H9 (cell line): ENCODE results near the gene PRTFDC1. TPM values are rescaled to one million over a fixed set of nuclear protein-coding genes. Genes with fewer than 3 reads are reported as not detected.

Source experiments
- DNase-seq: peaks from one replicate; pipeline ENCODE4 v3.0.0-alpha.2; 2017
- H2AFZ ChIP-seq: one replicate; pipeline ENCODE4 v1.6.1; 2013; ENCODE audit warnings: mild to moderate bottlenecking, low read length, control low read depth, moderate library complexity
- H2AK5ac ChIP-seq: 2 replicates; pipeline ENCODE4 v1.6.1; 2013; ENCODE audit warnings: low read length, control low read depth, mixed read lengths; ENCODE audit not compliant: insufficient read length
- H2BK120ac ChIP-seq: one replicate; pipeline ENCODE4 v1.6.1; 2013; ENCODE audit warnings: low read depth, mild to moderate bottlenecking, low read length, control low read depth, inconsistent platforms; ENCODE audit not compliant: poor library complexity, severe bottlenecking
- H2BK12ac ChIP-seq: 2 replicates; pipeline ENCODE4 v1.6.1; 2013; ENCODE audit warnings: low read length, control low read depth, mixed read lengths, low read depth; ENCODE audit not compliant: insufficient read length
- H2BK15ac ChIP-seq: 2 replicates; pipeline ENCODE4 v1.6.1; 2013; ENCODE audit warnings: low read depth, low read length, control low read depth
- H2BK20ac ChIP-seq: one replicate; pipeline ENCODE4 v1.6.1; 2013; ENCODE audit warnings: low read depth, mild to moderate bottlenecking, low read length, control low read depth, inconsistent platforms; ENCODE audit not compliant: poor library complexity, severe bottlenecking
- H2BK5ac ChIP-seq: 2 replicates; pipeline ENCODE4 v1.6.1; 2013; ENCODE audit warnings: low read length, control low read depth, mixed read lengths; ENCODE audit not compliant: insufficient read length
- H3K14ac ChIP-seq: 2 replicates; pipeline ENCODE4 v1.6.1; 2013; ENCODE audit warnings: low read length, control low read depth; ENCODE audit not compliant: insufficient read depth
- H3K18ac ChIP-seq: 2 replicates; pipeline ENCODE4 v1.6.1; 2013; ENCODE audit warnings: low read depth, mild to moderate bottlenecking, mixed read lengths, low read length, control low read depth; ENCODE audit not compliant: insufficient read length
- H3K23ac ChIP-seq: 2 replicates; pipeline ENCODE4 v1.6.1; 2013; ENCODE audit warnings: low read length, control low read depth, mixed read lengths, low read depth; ENCODE audit not compliant: insufficient read length
- H3K23me2 ChIP-seq: 2 replicates; pipeline ENCODE4 v1.6.1; 2013; ENCODE audit warnings: low read depth, mild to moderate bottlenecking, mixed read lengths, low read length, control low read depth; ENCODE audit not compliant: insufficient read length, poor library complexity, severe bottlenecking
- H3K27ac ChIP-seq: 2 replicates; pipeline ENCODE4 v1.5.1; 2013; ENCODE audit warnings: low read length, control low read depth, mixed read lengths, low read depth; ENCODE audit not compliant: insufficient read length
- H3K27me3 ChIP-seq: 2 replicates; pipeline ENCODE4 v1.6.1; 2013; ENCODE audit warnings: low read length, control low read depth, inconsistent platforms; ENCODE audit not compliant: insufficient read depth
- H3K4ac ChIP-seq: 2 replicates; pipeline ENCODE4 v1.6.1; 2013; ENCODE audit warnings: low read depth, mild to moderate bottlenecking, control low read depth, inconsistent platforms, low read length, moderate library complexity
- H3K4me1 ChIP-seq: 2 replicates; pipeline ENCODE4 v1.6.1; 2013; ENCODE audit warnings: low read length, control low read depth, inconsistent platforms; ENCODE audit not compliant: insufficient read depth
- H3K4me2 ChIP-seq: 2 replicates; pipeline ENCODE4 v1.6.1; 2013; ENCODE audit warnings: low read length, control low read depth, mixed read lengths; ENCODE audit not compliant: insufficient read length, insufficient read depth
- H3K56ac ChIP-seq: 2 replicates; pipeline ENCODE4 v1.6.1; 2013; ENCODE audit warnings: low read depth, mild to moderate bottlenecking, mixed read lengths, low read length, control low read depth; ENCODE audit not compliant: insufficient read length
- H3K79me1 ChIP-seq: 2 replicates; pipeline ENCODE4 v1.6.1; 2013; ENCODE audit warnings: low read depth, mild to moderate bottlenecking, moderate library complexity, low read length, control low read depth, inconsistent platforms; ENCODE audit not compliant: insufficient read depth, poor library complexity, severe bottlenecking
- H3K79me2 ChIP-seq: 2 replicates; pipeline ENCODE4 v1.6.1; 2013; ENCODE audit warnings: low read length, control low read depth, inconsistent platforms; ENCODE audit not compliant: insufficient read depth
- H3K9ac ChIP-seq: 2 replicates; pipeline ENCODE4 v1.6.1; 2013; ENCODE audit warnings: low read length, control low read depth, mixed read lengths; ENCODE audit not compliant: insufficient read length; ENCODE audit errors: extremely low read depth
- H3K9me3 ChIP-seq: one replicate; pipeline ENCODE4 v1.6.1; 2013; ENCODE audit warnings: low read depth, low read length, inconsistent platforms; ENCODE audit not compliant: control insufficient read depth
- H3T11ph ChIP-seq: one replicate; pipeline ENCODE4 v1.6.1; 2013; ENCODE audit warnings: mild to moderate bottlenecking, low read length, control low read depth, inconsistent platforms
- H4K20me1 ChIP-seq: one replicate; pipeline ENCODE4 v1.6.1; 2013; ENCODE audit not compliant: control insufficient read depth, insufficient read length, insufficient read depth
- H4K5ac ChIP-seq: 2 replicates; pipeline ENCODE4 v1.6.1; 2013; ENCODE audit warnings: low read depth, mild to moderate bottlenecking, mixed read lengths, low read length, control low read depth; ENCODE audit not compliant: insufficient read length
- H4K8ac ChIP-seq: replicated peaks from 2 replicates; pipeline ENCODE4 v1.6.1; 2013; ENCODE audit warnings: low read length, control low read depth, mixed read lengths, low read depth; ENCODE audit not compliant: insufficient read length
- H4K91ac ChIP-seq: 2 replicates; pipeline ENCODE4 v1.6.1; 2013; ENCODE audit warnings: low read depth, mild to moderate bottlenecking, moderate library complexity, mixed read lengths, low read length, control low read depth; ENCODE audit not compliant: insufficient read length
- H3K27ac Mint-ChIP-seq, 3 experiments: 2 replicates in 2 of 3; 3 replicates in 1 of 3; pipeline ENCODE4 v1.8.0; 2020 to 2021; ENCODE audit warnings: mixed read lengths in 3 of 3, mild to moderate bottlenecking in 1 of 3, moderate library complexity in 1 of 3
- H3K27me3 Mint-ChIP-seq: 2 replicates; pipeline ENCODE4 v1.8.0; 2021; ENCODE audit warnings: low read depth, mild to moderate bottlenecking, moderate library complexity, mixed read lengths
- H3K36me3 Mint-ChIP-seq, 3 experiments: 2 replicates in 2 of 3; 3 replicates in 1 of 3; pipeline ENCODE4 v1.8.0; 2020 to 2021; ENCODE audit warnings: low read depth in 3 of 3, mixed read lengths in 3 of 3; ENCODE audit not compliant: insufficient read depth in 1 of 3
- H3K4me1 Mint-ChIP-seq, 2 experiments: 2 replicates each; pipeline ENCODE4 v1.8.0; 2020; ENCODE audit warnings: mixed read lengths in 2 of 2
- H3K4me3 Mint-ChIP-seq, 2 experiments: 2 replicates in 1 of 2; 3 replicates in 1 of 2; pipeline ENCODE4 v1.8.0; 2020 to 2021; ENCODE audit warnings: mild to moderate bottlenecking in 2 of 2, mixed read lengths in 2 of 2, moderate library complexity in 1 of 2
- H3K9me3 Mint-ChIP-seq, 2 experiments: 2 replicates in 1 of 2; 3 replicates in 1 of 2; pipeline ENCODE4 v1.8.0; 2020; ENCODE audit warnings: mild to moderate bottlenecking in 2 of 2, mixed read lengths in 2 of 2, moderate library complexity in 1 of 2
- WGBS: extraction: QIAGEN DNeasy Blood & Tissue Kit; methylation state at CpG from one replicate; pipeline ENCODE4 v1.1.7; 2013; ENCODE audit warnings: missing lambda C conversion rate, low lambda C conversion rate, mixed read lengths; ENCODE audit not compliant: insufficient read length; ENCODE audit errors: extremely low coverage; 5-methylcytosine and 5-hydroxymethylcytosine counted together
- total RNA-seq: library from RNA; stranded (reverse); gene quantifications from 2 replicates; pipeline ENCODE4 v1.2.1, GENCODE V29; 2021
- TF ChIP-seq, protein P1 (sequence below): fragments of 200-600 bp; sonication (generic); conservative IDR thresholded peaks from 3 replicates; pipeline ENCODE4 v1.8.0; 2021; ENCODE audit warnings: antibody characterized with exemption, mild to moderate bottlenecking

Gene PRTFDC1
- total RNA-seq, 1 experiment from 2014 or later = 7.5 TPM

DNA sequence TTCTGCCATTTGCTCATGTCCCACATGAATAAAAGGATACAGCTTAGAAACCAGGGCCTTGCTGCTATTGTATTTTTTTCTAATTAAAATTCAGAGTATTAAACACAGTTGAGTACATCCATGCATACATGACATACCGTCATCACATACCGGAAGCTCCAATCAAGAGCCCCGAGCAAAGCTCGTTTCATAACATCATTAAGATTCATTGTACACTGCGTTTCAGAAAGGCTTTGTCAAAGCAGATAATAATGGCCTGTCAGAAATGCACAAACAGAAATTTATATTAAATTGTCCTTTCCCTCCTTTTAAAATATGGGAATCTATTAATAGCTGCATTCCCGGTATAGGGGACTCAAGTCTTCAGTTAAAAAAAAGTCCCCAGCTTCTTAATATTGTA, 103.4 kb downstream of the PRTFDC1 start:
- Histone ChIP-seq H3K9me3 (no peaks in the 10 kb centered on the region), H3K23ac (no peak overlapping the region), H4K91ac (no peak overlapping the region), H3K4me1 (peaks cover 6% of the 10 kb centered on the region; the same call in 1 of the 2 replicates), H3K79me1 (no peaks in the 10 kb centered on the region), H3K27ac (no peak overlapping the region), H3K56ac (no peak overlapping the region), H4K20me1 (no peaks in the 10 kb centered on the region), H2BK12ac (no peak overlapping the region), H2BK15ac (no peak overlapping the region), H2AK5ac (no peak overlapping the region), H3K18ac (no peak overlapping the region), H3K4me2 (no peak overlapping the region), H3K79me2 (no peaks in the 10 kb centered on the region), H2BK20ac (no peak overlapping the region), H3K23me2 (no peaks in the 10 kb centered on the region), H3K9ac (no peak overlapping the region), H3T11ph (no peak overlapping the region), H3K27me3 (no peaks in the 10 kb centered on the region), H4K5ac (no peak overlapping the region), H2BK120ac (no peak overlapping the region), H4K8ac (no peak overlapping the region), H3K14ac (no peak overlapping the region), H3K4ac (no peak overlapping the region), H2AFZ (no peak overlapping the region), H2BK5ac (no peak overlapping the region)
- TF ChIP-seq, protein P1, sequence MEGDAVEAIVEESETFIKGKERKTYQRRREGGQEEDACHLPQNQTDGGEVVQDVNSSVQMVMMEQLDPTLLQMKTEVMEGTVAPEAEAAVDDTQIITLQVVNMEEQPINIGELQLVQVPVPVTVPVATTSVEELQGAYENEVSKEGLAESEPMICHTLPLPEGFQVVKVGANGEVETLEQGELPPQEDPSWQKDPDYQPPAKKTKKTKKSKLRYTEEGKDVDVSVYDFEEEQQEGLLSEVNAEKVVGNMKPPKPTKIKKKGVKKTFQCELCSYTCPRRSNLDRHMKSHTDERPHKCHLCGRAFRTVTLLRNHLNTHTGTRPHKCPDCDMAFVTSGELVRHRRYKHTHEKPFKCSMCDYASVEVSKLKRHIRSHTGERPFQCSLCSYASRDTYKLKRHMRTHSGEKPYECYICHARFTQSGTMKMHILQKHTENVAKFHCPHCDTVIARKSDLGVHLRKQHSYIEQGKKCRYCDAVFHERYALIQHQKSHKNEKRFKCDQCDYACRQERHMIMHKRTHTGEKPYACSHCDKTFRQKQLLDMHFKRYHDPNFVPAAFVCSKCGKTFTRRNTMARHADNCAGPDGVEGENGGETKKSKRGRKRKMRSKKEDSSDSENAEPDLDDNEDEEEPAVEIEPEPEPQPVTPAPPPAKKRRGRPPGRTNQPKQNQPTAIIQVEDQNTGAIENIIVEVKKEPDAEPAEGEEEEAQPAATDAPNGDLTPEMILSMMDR = no peak
- no CpG with 5 or more reads among the region's 6 CpGs for WGBS
- Mint-ChIP-seq H3K27me3 (no peaks in the 10 kb centered on the region; the same call in 1 of the 2 replicates), H3K27ac (no peak overlapping the region), H3K36me3 (no peaks in the 10 kb centered on the region), H3K4me1 (peaks cover 32 to 37% of the 10 kb centered on the region in 2 experiments), H3K9me3 (no peaks in the 10 kb centered on the region), H3K4me3 (no peak overlapping the region)
- DNase-seq = no peak
